Mesothelial cell of epicardium (in vitro differentiated cells): ENCODE results near the gene ERGIC1. TPM values are rescaled to one million over a fixed set of nuclear protein-coding genes. Genes with fewer than 3 reads are reported as not detected.

Source experiments
- DNase-seq, 2 experiments: peaks; one replicate each; pipeline ENCODE4 v3.0.0; 2021; ENCODE audit warnings: low spot score in 2 of 2; ENCODE audit not compliant: unreplicated experiment in 2 of 2
- H3K27ac Mint-ChIP-seq: 2 replicates; pipeline ENCODE4 v1.8.0; 2021; ENCODE audit warnings: mixed read lengths
- H3K27me3 Mint-ChIP-seq: 2 replicates; pipeline ENCODE4 v1.8.0; 2021; ENCODE audit warnings: low read depth, mixed read lengths
- H3K36me3 Mint-ChIP-seq: 2 replicates; pipeline ENCODE4 v1.8.0; 2021; ENCODE audit warnings: mixed read lengths
- H3K4me1 Mint-ChIP-seq: 2 replicates; pipeline ENCODE4 v1.8.0; 2021; ENCODE audit warnings: mixed read lengths
- H3K4me3 Mint-ChIP-seq: 2 replicates; pipeline ENCODE4 v1.8.0; 2021; ENCODE audit warnings: mild to moderate bottlenecking, moderate library complexity, mixed read lengths
- H3K9me3 Mint-ChIP-seq: 2 replicates; pipeline ENCODE4 v1.8.0; 2021; ENCODE audit warnings: mixed read lengths
- CTCF ChIP-seq: fragments of 200-600 bp; sonication (generic); IDR thresholded peaks from one replicate; pipeline ENCODE4 v1.5.0; 2021; ENCODE audit warnings: antibody characterized with exemption; ENCODE audit not compliant: unreplicated experiment
- total RNA-seq: library from RNA; stranded (reverse); gene quantifications from 3 replicates; pipeline ENCODE4 v1.2.1, GENCODE V29; 2021

The ERGIC1 gene
- total RNA-seq, 1 donor from 2014 or later: 107 TPM

- Mint-ChIP-seq H3K27me3 (no peaks in the 10 kb centered on the region), H3K36me3 (peaks cover 7% of the 10 kb centered on the region), H3K27ac (no peak overlapping the region), H3K4me1 (peaks cover 4% of the 10 kb centered on the region), H3K4me3 (no peak overlapping the region), H3K9me3 (peaks cover 18% of the 10 kb centered on the region)
- no peak for DNase-seq
- TF ChIP-seq CTCF: no peak
Measured at GRCh38 chr5:172828911-172829431, 5.1 kb upstream of the ERGIC1 start.

- H3K36me3 Mint-ChIP-seq: peaks cover 4% of the 10 kb centered on the region
- H3K4me3 Mint-ChIP-seq: no peak overlapping the region
- peaks cover 9% of the 10 kb centered on the region for H3K4me1 Mint-ChIP-seq
- H3K27me3 Mint-ChIP-seq: no peaks in the 10 kb centered on the region
- DNase-seq: no peak
- no peak overlapping the region for H3K27ac Mint-ChIP-seq
- H3K9me3 Mint-ChIP-seq: peaks cover 16% of the 10 kb centered on the region
- TF ChIP-seq CTCF: no peak
Measured at GRCh38 chr5:172830275-172830799, 3.7 kb upstream of the ERGIC1 start.

- no peak for DNase-seq
- no peak for TF ChIP-seq CTCF
- peaks cover 9% of the 10 kb centered on the region for H3K9me3 Mint-ChIP-seq
- no peaks in the 10 kb centered on the region for H3K36me3 Mint-ChIP-seq
- no peak overlapping the region for H3K4me3 Mint-ChIP-seq
- H3K27ac Mint-ChIP-seq: no peak overlapping the region
- peaks cover 15% of the 10 kb centered on the region for H3K4me1 Mint-ChIP-seq
- no peaks in the 10 kb centered on the region for H3K27me3 Mint-ChIP-seq
Measured at GRCh38 chr5:172830876-172831662, 3.0 kb upstream of the ERGIC1 start.

GRCh38 chr5:172832383-172833315, 1.4 kb upstream of the ERGIC1 start:
- Mint-ChIP-seq H3K36me3 (no peaks in the 10 kb centered on the region), H3K4me3 (peak overlapping the region; percentile 73), H3K9me3 (no peaks in the 10 kb centered on the region), H3K27ac (no peak overlapping the region), H3K27me3 (no peaks in the 10 kb centered on the region), H3K4me1 (peaks cover 28% of the 10 kb centered on the region)
- DNase-seq: no peak
- TF ChIP-seq CTCF: no peak

- Mint-ChIP-seq H3K4me1 (peaks cover 30% of the 10 kb centered on the region), H3K9me3 (no peaks in the 10 kb centered on the region), H3K27ac (peak overlapping the region; percentile 30), H3K4me3 (peak overlapping the region; percentile 73), H3K27me3 (no peaks in the 10 kb centered on the region), H3K36me3 (no peaks in the 10 kb centered on the region)
- no peak for TF ChIP-seq CTCF
- DNase-seq: no peak
Measured at GRCh38 chr5:172833372-172833685, 722 bp upstream of the ERGIC1 start.
